Measurements from ENCODE around the gene XXYLT1. TPM values are rescaled to one million over a fixed set of nuclear protein-coding genes. Genes with fewer than 3 reads are reported as not detected.

Gene XXYLT1
- total RNA-seq, 1 donor from 2014 or later = 8.8 TPM

GRCh38 chr3:195080125-195080524 is 190.8 kb downstream of the XXYLT1 start:
- no peak for DNase-seq (ENCODE audit: low spot score)

- no peak for DNase-seq (ENCODE audit: low spot score)
These were observed 191.3 kb downstream of the XXYLT1 start for GRCh38 chr3:195079636-195080035.

- DNase-seq (ENCODE audit: low spot score) = no peak
These were observed 192.0 kb downstream of the XXYLT1 start for GRCh38 chr3:195078891-195079440.

GRCh38 chr3:195077611-195078540 is 193.1 kb downstream of the XXYLT1 start:
- DNase-seq (ENCODE audit: low spot score) = no peak

- no peak for DNase-seq (ENCODE audit: low spot score)
These were observed 193.9 kb downstream of the XXYLT1 start for GRCh38 chr3:195076981-195077610.

GRCh38 chr3:195075941-195076875 is 194.8 kb downstream of the XXYLT1 start:
- DNase-seq (ENCODE audit: low spot score) = no peak

- DNase-seq (ENCODE audit: low spot score) = no peak
These were observed 195.6 kb downstream of the XXYLT1 start for GRCh38 chr3:195075199-195075940.

GRCh38 chr3:195073866-195074860 is 196.8 kb downstream of the XXYLT1 start:
- DNase-seq (ENCODE audit: low spot score) = no peak

- no peak for DNase-seq (ENCODE audit: low spot score)
These were observed 197.9 kb downstream of the XXYLT1 start for GRCh38 chr3:195072916-195073564.

- no peak for DNase-seq (ENCODE audit: low spot score)
These were observed 198.8 kb downstream of the XXYLT1 start for GRCh38 chr3:195071916-195072820.

GRCh38 chr3:195071011-195071728 is 199.8 kb downstream of the XXYLT1 start:
- no peak for DNase-seq (ENCODE audit: low spot score)

- DNase-seq (ENCODE audit: low spot score) = no peak
These were observed 200.6 kb downstream of the XXYLT1 start for GRCh38 chr3:195070336-195070735.

GRCh38 chr3:195069501-195070251 is 201.3 kb downstream of the XXYLT1 start:
- DNase-seq (ENCODE audit: low spot score) = no peak

- no peak for DNase-seq (ENCODE audit: low spot score)
These were observed 202.6 kb downstream of the XXYLT1 start for GRCh38 chr3:195068084-195069080.

GRCh38 chr3:195066441-195066841 is 204.5 kb downstream of the XXYLT1 start:
- no peak for DNase-seq (ENCODE audit: low spot score)

GRCh38 chr3:195065864-195066185 is 205.1 kb downstream of the XXYLT1 start:
- DNase-seq (ENCODE audit: low spot score) = no peak
